Mesothelial cell of epicardium (in vitro differentiated cells): Measurements from ENCODE around the gene NEUROD2. TPM values are rescaled to one million over a fixed set of nuclear protein-coding genes. Genes with fewer than 3 reads are reported as not detected.

Experiments
- DNase-seq, 2 experiments: peaks; one replicate each; pipeline ENCODE4 v3.0.0; 2021; ENCODE audit warnings: low spot score in 2 of 2; ENCODE audit not compliant: unreplicated experiment in 2 of 2
- H3K27ac Mint-ChIP-seq: 2 replicates; pipeline ENCODE4 v1.8.0; 2021; ENCODE audit warnings: mixed read lengths
- H3K27me3 Mint-ChIP-seq: 2 replicates; pipeline ENCODE4 v1.8.0; 2021; ENCODE audit warnings: low read depth, mixed read lengths
- H3K36me3 Mint-ChIP-seq: 2 replicates; pipeline ENCODE4 v1.8.0; 2021; ENCODE audit warnings: mixed read lengths
- H3K4me1 Mint-ChIP-seq: 2 replicates; pipeline ENCODE4 v1.8.0; 2021; ENCODE audit warnings: mixed read lengths
- H3K4me3 Mint-ChIP-seq: 2 replicates; pipeline ENCODE4 v1.8.0; 2021; ENCODE audit warnings: mild to moderate bottlenecking, moderate library complexity, mixed read lengths
- H3K9me3 Mint-ChIP-seq: 2 replicates; pipeline ENCODE4 v1.8.0; 2021; ENCODE audit warnings: mixed read lengths
- CTCF ChIP-seq: fragments of 200-600 bp; sonication (generic); IDR thresholded peaks from one replicate; pipeline ENCODE4 v1.5.0; 2021; ENCODE audit warnings: antibody characterized with exemption; ENCODE audit not compliant: unreplicated experiment
- total RNA-seq: library from RNA; stranded (reverse); gene quantifications from 3 replicates; pipeline ENCODE4 v1.2.1, GENCODE V29; 2021

The NEUROD2 gene
- total RNA-seq, 1 donor from 2014 or later = not detected

- no peak for DNase-seq
- Mint-ChIP-seq H3K4me1 (peaks cover 4% of the 10 kb centered on the region), H3K4me3 (peak overlapping the region; percentile 51), H3K27me3 (peaks cover 21% of the 10 kb centered on the region), H3K27ac (no peak overlapping the region), H3K9me3 (peaks cover 8% of the 10 kb centered on the region), H3K36me3 (peaks cover 21% of the 10 kb centered on the region)
- TF ChIP-seq CTCF = no peak
Measured at GRCh38 chr17:39572121-39572520, 35.6 kb downstream of the NEUROD2 start.

GRCh38 chr17:39569126-39569525, 38.6 kb downstream of the NEUROD2 start:
- Mint-ChIP-seq H3K27me3 (peaks cover 3% of the 10 kb centered on the region), H3K4me3 (no peak overlapping the region), H3K9me3 (peaks cover 8% of the 10 kb centered on the region), H3K36me3 (peaks cover 36% of the 10 kb centered on the region), H3K27ac (no peak overlapping the region), H3K4me1 (peaks cover 4% of the 10 kb centered on the region)
- no peak for TF ChIP-seq CTCF
- DNase-seq = no peak

GRCh38 chr17:39568702-39569101, 39.0 kb downstream of the NEUROD2 start:
- H3K36me3 Mint-ChIP-seq = peaks cover 36% of the 10 kb centered on the region
- peaks cover 8% of the 10 kb centered on the region for H3K9me3 Mint-ChIP-seq
- H3K27me3 Mint-ChIP-seq = no peaks in the 10 kb centered on the region
- DNase-seq = no peak
- H3K4me1 Mint-ChIP-seq = peaks cover 4% of the 10 kb centered on the region
- no peak overlapping the region for H3K4me3 Mint-ChIP-seq
- TF ChIP-seq CTCF = no peak
- H3K27ac Mint-ChIP-seq = no peak overlapping the region

GRCh38 chr17:39566094-39566850, 41.4 kb downstream of the NEUROD2 start:
- H3K27me3 Mint-ChIP-seq = no peaks in the 10 kb centered on the region
- H3K4me3 Mint-ChIP-seq = no peak overlapping the region
- no peak for TF ChIP-seq CTCF
- no peak overlapping the region for H3K27ac Mint-ChIP-seq
- peaks cover 29% of the 10 kb centered on the region for H3K36me3 Mint-ChIP-seq
- DNase-seq = no peak
- H3K9me3 Mint-ChIP-seq = peaks cover 4% of the 10 kb centered on the region
- H3K4me1 Mint-ChIP-seq = peaks cover 10% of the 10 kb centered on the region

- no peak overlapping the region for H3K27ac Mint-ChIP-seq
- H3K4me1 Mint-ChIP-seq = peaks cover 10% of the 10 kb centered on the region
- DNase-seq = no peak
- no peaks in the 10 kb centered on the region for H3K9me3 Mint-ChIP-seq
- H3K4me3 Mint-ChIP-seq = no peak overlapping the region
- peaks cover 27% of the 10 kb centered on the region for H3K36me3 Mint-ChIP-seq
- TF ChIP-seq CTCF = no peak
- H3K27me3 Mint-ChIP-seq = no peaks in the 10 kb centered on the region
Measured at GRCh38 chr17:39564211-39564848, 43.4 kb downstream of the NEUROD2 start.
